SIG-M5 (cell line): ENCODE measurements around the gene LIF.

ENCODE experiments used
- DNase-seq: peaks from one replicate; lab custom pipeline; 2025; lab: John Stamatoyannopoulos, UW

LIF gene

DNA sequence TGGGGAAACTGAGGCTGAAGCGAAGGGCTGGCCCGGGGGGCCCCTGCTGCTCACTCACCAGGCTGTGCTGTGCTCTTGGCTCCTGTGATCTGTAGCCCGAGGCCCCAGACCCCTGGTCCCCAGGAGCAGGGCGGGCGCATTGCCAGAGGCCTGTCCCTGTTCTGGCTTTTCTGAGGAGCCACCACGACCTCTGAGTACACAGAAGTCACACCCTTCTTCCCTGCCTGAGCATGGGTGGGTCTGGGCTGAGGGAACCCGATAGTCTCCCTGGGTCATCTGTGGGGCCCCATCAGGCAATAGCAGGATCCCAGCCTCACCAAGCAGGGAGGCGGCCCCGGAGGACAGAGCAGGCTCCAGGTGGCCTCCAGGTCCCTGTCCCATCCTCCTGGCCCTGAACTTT, 37.6 kb upstream of the LIF start:
- no peak for DNase-seq

DNA sequence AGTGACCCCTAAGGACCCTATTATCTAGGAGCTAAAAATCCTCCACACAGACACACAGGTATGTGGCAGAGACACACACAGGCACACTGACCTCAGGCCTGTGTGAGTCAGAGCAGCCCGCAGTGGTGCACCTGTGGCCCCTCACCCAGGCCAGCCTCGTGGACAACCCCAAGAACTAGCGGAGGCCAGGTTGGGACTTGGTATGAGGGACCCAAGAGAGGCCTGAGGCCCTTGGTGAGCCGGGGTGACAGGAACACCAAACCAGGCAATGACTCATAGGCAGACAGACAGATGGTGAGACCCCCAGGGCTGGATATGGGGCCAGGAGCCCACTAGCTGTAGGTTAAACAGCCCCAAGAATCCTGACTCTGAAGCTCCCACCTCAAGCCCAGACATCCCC, 36.8 kb upstream of the LIF start:
- DNase-seq = no peak

DNA sequence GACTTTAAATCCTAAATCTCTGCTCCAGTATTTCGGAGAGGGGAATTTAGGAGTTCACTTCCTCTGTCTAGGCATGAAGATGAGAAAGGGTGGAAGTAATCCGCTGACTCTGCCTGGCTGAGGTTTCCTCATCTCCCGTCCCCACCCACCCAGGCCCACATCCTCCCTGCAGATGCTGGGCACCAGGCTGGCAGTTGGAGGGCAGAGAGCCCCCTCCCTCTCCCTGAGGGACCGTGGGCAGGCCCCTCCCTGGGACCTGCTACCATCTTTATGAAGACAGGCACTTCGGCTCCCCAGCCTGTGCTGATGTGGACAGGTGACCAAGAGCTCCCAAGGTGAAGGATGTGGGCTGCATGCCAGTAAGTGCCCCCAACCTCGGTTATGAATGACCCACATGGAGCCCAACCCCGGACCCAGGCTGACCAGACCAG, 36.1 kb upstream of the LIF start:
- no peak for DNase-seq

DNA sequence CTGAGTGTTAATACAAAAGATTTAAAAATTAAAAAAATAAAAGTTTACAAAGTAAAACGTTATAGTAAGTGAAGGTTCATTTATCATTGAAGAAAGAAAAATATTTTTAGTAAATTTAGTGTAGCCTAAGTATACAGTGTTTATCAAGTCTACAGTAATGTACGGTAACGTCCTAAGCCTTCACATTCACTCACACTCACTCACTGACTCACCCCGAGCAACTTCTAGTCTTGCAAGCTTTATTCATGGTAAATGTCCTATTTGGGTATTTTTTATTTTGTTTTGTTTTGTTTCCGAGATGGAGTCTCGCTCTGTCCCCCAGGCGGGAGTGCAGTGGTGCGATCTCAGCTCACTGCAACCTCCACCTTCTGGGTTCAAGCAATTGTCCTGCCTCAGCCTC, 33.9 kb upstream of the LIF start:
- DNase-seq = no peak

DNA sequence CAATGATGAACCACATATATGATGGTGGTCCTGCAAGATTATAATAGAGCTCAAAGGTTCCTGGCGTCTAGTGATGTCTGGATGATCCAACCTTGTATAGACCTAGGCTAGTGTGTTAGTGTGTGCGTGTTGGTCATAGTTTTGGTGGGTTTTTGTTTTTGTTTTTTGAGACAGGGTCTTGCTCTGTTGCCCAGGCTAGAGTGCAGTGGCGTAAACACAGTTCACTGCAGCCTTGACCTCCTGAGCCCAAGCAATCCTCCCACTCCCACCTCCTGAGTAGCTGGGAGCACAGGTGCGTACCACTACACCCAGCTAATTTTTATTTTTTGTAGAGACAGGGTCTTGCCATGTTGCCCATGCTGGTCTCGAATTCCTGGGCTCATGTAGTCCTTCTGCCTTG, 33.4 kb upstream of the LIF start:
- DNase-seq = no peak

DNA sequence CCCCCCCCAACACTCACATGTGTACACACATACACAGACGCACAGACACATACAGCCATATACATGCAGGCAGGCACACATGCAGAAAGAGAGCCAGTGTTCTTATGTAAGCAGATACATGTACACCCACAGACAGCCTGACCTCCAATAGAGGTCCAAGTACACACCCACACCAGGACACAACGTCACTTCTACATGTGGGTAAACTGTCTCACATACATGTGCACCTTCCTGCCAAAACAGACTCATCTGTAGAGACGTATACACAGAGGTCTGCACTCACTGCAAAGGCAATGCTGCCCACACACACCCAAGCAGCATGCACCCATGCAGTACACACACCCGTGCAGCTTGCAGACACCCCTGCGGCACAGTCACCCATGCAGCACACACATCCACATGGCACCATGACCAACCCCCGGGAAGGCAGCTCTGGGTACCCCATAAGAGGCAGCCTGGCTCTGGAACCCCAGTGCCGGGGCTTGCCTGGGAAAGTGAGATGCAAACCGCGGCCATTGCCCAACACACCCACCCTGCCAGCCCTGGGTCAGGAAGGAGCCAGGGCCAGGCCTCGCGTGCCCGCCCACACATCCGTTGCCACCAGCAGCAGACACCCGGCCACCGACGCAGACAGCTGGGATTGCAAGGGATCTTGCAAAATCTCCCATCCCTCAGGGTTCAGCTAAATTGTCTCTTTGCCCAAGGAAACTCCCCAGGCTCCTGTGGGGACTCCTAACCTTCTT, 32.7 kb upstream of the LIF start:
- DNase-seq = no peak

DNA sequence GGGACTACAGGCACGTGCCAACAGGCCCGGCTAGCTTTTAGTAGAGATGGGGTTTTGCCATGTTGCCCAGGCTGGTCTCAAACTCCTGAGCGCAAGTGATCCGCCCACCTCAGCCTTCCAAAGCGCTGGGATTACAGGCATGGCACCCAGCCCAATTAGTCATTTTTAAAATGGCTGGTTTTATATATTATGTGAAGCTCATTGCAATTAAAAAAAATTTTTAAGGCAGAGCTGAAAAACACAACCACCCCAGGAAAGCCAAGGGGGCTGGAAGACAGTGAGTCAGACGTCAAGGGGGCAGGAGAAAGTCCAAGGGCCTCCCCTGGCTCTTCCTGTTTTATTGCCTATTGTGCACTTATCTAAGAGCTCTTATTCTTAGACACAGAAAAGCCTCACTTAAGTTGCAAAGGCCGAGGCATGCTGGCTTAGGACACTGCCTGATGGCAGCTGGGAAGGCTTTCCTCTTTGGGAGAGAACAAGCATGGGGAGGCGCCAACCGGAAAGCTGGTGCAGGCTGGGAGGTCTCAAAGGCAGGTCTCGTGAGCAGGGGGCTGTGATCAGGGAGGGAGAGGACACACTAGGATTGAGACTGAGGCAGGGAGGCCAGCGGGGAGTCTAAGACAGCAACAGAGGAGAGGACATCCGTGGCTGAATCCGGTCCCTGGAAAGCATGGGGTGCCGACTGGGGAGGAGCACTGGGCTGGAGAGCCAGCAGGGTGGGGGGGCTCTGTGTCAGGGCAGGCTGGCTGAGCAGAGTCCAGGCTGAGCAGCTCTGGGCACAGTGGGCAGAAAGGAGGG, 31.2 kb upstream of the LIF start:
- no peak for DNase-seq

DNA sequence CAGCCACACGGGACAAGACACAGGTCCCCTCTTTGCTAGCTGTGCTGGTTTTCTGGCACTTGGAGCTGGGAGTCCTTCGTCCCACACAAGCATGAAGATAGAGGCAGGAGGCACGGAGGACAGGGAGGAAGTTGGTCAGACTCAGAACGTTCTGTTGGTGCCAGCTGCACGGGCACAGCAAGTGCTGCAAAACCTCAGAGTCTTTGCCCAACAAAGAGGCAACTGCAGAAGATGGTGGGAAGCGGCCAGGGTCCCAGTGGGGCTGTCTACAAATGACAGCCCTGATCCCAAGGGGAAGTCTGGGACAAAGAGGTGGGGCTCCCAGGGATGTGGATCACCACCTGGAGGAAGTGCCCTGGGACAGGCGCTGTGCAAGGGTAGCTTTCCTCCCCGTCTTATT, 29.5 kb upstream of the LIF start:
- no peak for DNase-seq

DNA sequence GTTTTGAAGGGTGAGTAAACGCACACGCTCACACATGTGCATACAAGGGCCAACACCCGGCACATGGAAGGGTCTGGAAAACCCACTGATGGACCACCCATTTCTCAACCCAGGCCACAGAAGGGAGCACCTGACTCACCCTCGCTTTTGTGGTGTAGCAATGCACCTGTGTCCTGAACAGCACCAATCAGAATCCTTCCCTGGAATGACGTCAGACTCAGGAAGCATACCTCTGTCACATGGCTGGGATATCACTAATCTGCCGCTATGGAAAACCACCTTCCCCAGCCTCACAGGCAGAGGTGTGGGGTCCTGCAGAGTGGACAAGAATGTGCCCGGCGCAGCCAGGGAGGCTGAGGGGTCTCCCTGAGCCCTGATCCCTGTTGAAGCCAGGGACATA, 29.1 kb upstream of the LIF start:
- no peak for DNase-seq

DNA sequence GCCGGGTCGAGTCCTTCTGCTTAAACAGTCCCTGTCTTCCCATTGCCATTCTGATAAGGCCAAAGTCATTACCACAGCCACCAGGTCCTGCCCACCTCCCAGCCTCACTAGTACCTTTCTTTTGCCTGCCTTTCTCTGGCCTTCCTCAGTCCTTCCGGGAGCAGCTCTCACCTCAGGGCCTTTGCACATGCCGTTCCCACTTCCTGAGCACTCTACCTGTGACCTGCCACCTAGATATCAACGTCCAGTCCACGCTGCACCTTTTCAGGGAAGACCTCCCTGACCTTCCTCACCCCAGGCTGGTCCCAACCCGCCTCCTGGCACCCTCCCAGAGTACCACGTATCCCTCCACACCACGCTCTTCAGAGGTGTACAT, 27.9 kb upstream of the LIF start:
- DNase-seq = no peak

DNA sequence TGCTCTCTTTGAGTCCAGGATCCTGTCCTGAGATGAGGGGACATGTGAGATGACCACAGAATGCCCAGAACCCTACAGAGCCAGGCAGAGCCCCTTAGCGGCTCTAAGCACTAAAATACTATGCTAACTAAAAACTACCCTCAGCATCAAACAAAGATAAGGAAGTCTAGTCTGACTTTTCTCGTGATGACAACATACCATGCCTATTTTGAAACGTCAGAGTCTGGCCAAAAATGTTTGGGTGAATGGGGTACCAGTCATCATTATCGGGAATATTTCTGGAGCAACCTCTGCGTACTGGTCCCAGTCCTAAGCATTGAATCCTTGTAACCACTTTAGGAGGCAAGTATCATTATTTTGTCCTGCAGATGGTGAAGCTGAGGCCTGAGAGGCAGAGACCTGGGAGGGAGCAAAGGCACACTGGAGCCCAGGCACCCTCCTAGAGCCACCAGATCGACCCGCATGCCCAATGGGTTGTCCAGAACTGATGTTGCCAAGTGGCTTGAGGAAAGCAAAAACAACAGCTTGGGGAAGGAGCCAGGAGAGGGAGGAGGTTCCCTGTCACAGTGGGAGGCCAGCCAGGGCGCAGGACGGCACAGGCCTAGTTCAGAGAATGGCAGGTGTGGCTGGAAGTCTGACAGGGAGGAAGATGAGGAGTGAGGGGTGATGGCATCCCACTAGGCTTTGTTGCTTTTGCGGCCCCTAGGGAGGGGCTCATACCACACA, 27.3 kb upstream of the LIF start:
- no peak for DNase-seq

DNA sequence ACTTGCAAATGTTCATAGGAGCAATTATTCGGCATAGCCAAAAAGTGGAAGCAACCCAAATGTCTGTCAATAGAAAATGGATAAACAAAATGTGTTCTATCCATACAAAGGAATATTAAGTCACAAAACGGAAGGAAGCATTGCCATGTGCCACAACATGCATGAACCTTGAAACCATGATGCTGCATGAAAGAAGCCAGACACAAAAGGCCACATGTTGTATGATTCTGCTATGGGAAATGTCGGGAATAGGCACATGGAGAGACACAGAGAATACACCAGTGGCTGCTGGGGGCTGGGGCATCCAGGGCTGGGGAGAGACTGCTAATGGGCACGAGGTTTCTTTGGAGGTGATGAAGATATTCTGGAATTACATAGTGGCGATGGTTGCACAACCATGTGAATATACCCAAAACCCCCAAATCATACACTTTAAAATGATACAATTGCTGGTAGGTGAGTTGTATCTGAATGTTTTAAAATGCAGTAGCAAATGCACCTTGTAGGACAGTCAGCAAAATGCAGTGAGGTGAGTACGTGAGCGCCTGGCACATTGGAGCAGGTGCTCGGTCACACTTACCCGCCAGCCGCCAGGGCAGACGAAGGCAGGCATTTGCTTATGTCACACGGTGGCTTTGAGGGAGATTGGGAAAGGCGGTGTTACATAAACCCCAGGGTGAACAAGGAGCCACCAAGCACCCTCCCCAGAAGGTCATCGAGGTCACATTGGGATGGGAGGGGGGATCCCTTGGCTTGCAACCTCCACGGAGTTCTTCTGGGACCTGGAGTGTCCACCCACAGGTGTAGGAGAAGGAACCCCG, 26.4 kb upstream of the LIF start:
- no peak for DNase-seq

DNA sequence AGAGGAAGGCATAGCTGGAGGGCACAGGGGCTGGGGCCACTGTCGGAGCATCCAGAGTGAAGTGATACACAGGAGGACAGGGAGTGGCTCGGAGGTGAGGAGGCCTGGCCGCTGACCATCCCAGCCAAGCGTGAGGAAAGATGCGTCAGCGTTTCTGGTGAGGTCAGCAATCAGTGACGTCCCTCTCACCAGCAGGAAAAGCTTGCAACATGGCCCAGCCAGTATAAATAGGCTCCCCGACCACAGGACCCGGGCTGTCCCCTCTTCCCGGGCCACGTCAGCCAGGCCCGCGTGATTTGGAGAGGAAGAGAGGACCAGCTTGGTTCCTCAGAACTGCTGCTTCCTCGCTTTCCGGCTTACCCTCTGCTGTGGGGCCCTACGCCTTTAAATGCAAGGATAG, 24.3 kb upstream of the LIF start:
- DNase-seq = no peak

DNA sequence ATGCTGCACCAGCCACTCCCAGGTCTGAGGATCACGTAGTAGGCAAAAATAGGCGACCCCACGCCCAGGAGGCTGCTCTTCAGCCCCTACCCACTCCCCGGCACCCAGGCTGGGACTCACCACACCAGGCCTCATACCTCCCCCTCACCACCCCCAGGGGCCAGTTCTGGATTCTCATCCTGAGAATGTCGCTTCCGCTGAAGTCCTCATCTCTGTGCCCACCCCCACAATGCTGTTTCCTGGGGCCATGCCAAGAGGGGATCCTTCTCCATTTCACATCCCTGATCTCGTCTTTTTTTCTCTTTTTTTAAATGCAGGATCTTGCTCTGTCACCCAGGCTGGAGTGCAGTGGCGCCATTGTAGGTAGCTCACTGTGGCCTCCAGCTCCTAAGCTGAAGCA, 21.8 kb upstream of the LIF start:
- DNase-seq = no peak

DNA sequence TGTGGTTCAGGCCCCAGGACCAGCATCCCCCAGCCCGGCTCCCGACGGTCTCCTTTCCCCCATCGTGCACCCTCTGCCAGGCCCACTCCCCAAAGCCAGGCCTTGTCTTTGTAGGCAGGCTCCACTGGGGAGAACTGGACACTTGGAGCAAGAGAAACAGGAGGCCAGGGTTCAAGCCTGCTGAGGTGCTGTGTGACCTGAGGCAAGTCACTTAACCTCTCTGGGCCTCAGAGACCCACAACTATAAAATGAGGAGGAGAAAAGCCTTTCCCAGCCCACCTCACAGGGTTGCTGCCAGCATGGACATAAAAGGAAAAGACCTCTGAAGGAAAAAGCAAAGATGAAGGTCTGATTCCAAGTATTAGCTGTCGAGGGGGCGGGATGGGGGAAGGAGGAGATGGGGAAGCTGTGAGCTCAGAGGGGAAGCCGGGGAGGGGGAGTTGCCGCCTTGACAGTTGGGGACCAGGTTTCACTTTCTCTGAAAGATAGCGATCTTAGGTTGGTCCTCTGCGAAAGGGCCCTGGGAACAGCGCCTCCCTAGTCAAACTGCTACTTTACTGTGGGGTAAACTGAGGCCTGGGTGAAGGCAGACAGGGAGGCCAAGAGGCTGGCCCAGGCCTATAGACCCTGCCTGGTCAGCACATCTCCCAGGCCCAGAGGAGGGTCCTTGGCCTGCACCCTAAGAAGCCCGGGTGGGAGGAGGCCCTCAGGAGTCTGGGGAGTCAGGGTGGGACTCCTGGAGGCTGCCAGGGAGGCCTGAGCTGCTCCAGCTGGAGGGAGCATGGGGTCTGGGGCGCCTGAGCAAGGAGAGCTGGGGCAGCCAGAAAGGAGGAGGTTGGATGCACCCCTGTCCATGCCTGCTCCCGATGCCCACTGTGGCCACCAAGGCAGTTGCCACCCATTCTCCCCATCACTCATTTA, 21.1 kb upstream of the LIF start:
- no peak for DNase-seq

DNA sequence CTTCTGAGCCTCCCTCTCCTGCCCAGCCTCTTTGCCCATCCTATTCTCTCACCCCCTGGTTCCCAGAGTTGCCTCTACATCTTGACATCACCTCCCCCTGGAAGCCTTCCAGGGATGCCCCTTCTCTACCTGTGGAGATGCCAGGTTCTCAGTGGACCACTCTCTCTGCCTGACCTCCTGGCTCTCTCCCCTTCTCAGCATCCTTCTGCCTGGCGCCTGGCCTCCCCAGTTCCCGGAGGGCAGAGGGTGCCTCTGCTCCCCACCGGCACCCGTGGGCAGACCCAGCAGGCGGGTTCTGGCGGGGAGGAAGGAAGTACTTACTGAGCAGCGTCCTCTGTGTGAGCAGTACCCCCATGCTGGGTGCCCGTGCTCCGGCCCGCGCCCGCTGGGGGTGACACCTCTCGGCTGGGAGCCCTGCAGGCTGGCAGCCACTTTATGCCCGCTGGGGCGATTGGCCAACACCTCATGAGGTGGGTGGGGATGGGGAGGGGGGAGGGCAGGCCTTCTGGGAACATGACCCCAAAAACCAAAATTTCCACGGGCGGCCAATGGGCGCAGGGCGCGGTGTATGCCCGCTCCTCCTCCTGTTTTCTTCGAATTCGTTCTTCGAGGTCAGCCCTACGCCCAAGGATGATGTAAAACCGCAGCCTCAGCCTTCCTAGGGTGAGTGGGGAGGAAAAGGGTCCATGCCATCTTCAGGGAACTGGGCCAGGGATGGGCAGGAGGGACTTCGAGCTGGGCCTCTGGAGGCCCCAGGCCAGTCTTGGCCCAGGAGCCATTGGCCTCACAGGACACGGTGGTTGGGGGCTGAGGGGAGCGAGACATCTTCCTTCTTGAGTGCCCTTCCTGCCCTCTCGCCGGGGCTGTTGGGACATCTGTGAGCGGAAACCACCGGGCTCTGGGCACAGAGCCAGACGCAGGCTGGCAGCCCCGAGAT, 20.2 kb upstream of the LIF start, which contains the start of gene OSM:
TSS of gene OSM (minus strand) at position 407 of the 937 bp plus-strand sequence. CDS start at position 355, 52 bp downstream.
- DNase-seq = no peak

DNA sequence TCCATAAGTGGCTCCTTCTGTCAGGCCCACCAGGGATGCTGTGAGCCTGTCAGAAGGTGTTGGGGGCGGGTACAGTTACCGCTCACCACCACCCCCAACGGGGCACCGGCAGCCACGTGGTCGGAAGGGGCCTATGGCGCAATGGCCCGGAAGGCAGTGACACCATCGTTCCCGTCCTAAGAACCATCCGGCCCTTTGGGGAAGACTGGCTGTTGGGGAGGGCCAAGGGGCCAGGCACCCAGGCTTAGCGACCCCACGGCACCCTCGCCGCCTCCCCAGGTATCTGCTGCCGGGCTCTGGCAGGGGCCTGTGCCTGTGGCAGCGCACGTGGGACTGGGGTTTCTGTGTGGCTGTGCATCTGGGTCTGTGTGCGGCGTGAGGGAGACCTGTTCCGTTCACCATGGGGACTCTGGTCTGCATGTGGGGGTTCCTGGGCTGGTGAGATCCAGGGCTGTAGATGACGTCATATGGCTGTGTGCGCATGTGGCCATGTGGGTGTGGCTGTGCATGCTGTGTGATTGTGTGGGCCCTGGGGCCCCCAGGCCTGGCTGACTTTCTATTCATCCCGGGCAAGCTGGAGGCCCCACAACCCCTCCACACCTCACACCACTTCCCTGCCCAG, 19.4 kb upstream of the LIF start:
- no peak for DNase-seq

DNA sequence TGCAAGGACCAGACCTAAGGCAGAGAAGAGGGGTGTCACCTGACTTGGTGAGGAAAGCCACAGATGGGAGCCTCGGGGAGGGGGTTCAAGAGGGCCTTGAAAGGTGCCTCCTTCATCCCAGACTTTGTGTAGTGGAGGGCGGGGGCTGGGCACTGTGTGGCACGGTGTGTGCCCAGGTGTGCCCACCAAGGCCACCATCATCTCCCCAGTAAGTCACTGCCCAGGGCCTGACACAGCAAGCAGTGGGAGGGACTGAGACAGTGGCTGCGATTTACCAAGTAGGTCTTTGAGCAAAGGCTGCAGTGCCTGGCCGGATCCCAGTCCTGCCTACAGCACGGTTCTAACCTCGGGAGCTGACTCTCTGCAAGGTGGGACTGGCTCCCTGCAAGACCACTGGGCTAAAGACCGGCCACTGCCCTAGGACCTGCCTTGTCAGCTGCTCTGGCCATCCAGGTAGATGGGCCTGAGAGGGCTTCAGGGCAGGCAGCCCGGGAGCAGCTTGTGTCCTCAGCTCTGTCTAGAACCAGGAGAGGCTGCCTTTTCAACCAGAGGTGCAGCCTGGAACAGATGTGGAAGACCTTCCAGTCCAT, 18.7 kb upstream of the LIF start:
- DNase-seq = no peak

DNA sequence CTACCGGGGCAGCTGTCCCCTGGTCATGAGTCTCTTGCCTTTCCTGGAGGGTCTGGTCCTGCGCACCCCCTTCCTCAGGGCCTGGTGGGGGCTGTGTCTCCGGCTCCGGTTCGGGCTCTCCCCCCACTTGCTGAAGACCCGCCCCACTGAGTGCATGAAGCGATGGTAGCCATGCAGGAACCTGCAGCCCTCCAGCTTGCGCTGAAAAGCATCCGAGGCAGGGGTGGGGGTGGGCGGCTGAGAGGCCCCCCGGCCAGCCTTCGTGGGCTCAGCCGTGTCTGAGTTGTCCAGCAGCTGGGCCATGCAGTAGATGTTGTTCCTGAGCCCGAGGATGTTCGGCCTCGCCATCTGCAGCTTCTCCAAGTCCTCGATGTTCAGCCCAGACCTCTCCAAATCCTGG, 17.3 kb upstream of the LIF start:
- no peak for DNase-seq
